Activated T-cell treated with anti-CD3 and anti-CD28 coated beads, Interleukin-2, amount 50 U/mL, for 48 hours (primary cell): ENCODE data around the gene USP27X.

Source experiments
- DNase-seq, 2 experiments: peaks; one replicate each; pipeline ENCODE4 v3.0.0-alpha.2; 2020

Gene USP27X

DNA sequence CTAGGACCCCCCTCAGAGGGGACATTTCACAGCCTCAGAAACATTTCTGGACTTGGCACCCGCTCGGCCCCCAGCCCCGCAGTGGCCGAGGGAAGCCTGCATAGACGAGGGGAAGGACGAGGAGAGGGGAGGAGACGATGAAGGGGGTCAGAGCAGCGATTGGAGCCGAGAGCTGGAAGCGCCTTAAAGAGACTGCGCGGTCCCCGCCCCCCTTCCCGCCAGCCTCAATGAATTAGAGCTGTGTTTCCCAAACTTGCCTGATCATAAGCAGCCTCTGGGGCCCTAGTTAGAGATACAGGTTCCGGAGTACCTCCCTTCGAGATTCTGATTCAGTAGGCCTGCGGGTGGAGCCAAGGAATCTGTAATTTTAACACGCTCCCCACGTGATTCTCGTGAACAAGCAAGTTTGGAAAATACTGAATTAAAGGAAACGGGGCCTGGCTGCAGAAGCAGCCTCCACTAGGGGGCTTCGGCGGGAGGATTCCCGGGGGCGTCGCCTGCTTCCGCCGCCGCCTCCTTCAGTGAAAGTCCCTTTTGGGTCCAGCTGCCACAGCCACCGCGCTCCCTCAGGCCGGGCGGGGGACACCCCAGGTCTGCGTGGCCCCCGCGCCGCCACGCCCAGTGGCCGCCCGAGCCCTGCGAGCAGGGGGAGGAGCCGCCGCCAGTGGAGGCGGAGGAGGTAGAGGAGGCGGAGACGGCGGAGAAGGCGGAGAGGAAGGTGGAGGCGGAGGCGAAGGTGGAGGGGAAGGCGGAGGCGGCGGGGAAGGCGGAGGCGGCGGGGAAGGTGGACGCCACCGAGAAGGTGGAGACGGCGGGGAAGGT, at the start of gene USP27X:
TSS of gene USP27X (plus strand) at position 651 of the 822 bp plus-strand sequence. CDS start 824 bp downstream, outside the sequence.
- DNase-seq, result peak; percentile 71 to 75

- DNase-seq, result peak in 1 of 2 experiments; percentile 27
Measured at GRCh38 chrX:49838374-49838773, 40.9 kb upstream of the USP27X start.

GRCh38 chrX:49840679-49841078, 38.6 kb upstream of the USP27X start:
- peak; percentile 53 to 63 for DNase-seq

- DNase-seq, result no peak
Measured at GRCh38 chrX:49842621-49843020, 36.7 kb upstream of the USP27X start.

DNA sequence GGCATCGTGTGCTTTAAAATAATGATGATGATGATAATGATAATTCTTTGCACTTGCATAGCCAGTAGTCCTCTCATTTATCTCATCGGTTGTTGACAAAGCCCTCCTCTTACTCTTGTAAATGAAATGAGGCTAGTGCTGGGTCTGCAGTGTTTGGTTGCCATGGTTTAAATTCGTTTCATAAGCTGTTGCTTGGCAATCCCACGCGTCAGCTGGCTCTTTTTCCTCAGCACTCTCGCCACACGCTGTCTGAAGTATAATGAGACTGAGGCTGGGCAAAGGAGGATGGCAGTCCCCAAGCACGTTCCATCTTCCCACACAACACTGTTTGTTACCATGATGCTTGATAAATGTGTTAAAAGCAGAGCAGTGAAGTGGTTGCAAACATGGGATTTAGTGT, 34.7 kb upstream of the USP27X start:
- DNase-seq, result no peak

GRCh38 chrX:49845701-49846403, 33.4 kb upstream of the USP27X start:
- DNase-seq, result no peak

- DNase-seq, result no peak
Measured at GRCh38 chrX:49846522-49846921, 32.8 kb upstream of the USP27X start.

DNA sequence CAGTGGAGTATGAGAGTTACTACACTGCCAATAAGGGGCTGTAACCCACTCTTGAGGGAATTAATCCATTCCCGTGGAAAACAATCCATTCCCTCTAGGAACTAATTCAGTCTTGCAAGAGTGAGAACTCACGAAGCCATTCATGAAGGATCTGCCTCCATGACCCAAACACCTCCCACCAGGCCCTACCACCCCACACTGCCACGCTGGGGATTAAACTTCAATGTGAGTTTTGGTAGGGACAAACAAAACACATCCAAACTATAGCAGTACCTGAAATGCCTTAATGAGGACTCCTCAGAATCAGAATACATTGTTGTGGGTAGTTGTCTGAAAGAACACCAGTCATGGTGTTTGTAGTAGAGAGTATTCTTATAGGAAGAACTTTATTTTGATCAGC, 31.0 kb upstream of the USP27X start:
- DNase-seq, result no peak

- no peak for DNase-seq
Measured at GRCh38 chrX:49850028-49850427, 29.3 kb upstream of the USP27X start.

- DNase-seq, result no peak
Measured at GRCh38 chrX:49853661-49854060, 25.6 kb upstream of the USP27X start.

GRCh38 chrX:49856819-49857218, 22.5 kb upstream of the USP27X start:
- no peak for DNase-seq

- DNase-seq, result no peak
Measured at GRCh38 chrX:49858341-49858740, 20.9 kb upstream of the USP27X start.

DNA sequence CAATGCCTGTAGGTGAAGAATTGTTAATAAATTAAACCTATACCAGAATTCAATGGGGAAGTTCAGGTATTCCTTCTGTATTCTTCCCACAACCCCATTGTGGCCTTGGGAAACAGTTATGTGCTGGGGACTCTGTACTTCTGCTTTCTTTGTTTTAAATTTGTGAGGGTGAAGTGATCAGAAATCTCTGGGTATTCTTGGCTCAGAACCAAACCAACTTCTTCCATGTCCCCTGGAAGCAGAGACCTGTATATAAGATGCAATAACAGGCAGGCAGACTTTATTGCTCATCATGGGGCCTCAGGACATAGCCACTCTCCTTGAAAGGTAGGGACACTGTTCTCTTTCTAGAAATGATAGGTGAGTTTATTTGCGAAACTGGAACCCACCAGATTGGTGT, 19.8 kb upstream of the USP27X start:
- no peak for DNase-seq

DNA sequence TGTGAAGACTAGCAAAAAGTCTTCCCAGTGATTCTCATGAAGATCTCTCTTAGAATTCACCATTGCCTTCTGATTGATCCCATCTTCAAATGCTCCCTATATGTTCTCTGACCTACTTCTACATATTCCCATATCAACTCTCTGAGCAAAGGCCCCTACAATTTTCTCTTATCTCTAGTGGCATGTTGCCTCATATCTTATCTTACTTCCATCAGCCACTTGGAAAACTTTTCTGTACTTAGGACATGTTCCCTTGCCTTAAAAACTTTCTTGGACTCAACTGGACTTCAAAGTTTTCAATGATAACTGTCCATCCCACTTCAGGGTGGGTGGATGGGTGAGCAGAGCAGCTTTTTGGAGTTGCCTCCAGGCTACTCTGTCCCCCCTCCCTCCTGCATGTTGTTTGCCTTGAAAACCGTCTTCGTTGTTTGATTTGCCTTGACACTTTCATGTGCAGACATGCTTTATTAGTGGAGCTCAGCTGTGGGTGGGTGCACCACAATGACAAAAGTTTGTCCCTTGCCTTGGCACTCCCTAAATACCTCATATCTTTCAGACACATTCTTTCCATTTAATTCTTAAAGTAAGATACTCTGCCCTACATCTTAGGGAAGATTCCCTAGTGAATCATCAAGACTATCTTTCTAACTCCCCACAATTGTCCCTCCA, 18.3 kb upstream of the USP27X start:
- DNase-seq, result no peak

- no peak for DNase-seq
Measured at GRCh38 chrX:49862093-49862492, 17.2 kb upstream of the USP27X start.

GRCh38 chrX:49868739-49869138, 10.5 kb upstream of the USP27X start:
- no peak for DNase-seq

DNA sequence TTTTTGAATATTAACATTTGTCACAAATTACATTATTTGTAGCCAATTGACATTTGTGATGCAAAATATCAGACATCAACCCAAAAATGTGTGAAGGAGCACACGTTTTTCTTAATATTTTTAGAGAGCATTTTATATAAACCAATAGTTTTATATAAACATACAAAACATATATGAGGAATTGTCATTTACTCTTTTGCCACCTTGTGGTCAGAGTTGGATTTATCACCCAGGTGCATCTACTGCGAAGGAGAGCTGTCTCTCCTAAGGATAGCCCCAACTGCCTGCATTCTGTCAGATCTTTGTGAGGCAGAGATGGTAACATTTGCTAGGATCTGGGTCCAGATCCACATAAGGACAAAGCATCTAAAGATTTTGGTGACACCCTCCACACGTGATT, 2.5 kb upstream of the USP27X start:
- peak in 1 of 2 experiments; percentile 18 for DNase-seq

DNA sequence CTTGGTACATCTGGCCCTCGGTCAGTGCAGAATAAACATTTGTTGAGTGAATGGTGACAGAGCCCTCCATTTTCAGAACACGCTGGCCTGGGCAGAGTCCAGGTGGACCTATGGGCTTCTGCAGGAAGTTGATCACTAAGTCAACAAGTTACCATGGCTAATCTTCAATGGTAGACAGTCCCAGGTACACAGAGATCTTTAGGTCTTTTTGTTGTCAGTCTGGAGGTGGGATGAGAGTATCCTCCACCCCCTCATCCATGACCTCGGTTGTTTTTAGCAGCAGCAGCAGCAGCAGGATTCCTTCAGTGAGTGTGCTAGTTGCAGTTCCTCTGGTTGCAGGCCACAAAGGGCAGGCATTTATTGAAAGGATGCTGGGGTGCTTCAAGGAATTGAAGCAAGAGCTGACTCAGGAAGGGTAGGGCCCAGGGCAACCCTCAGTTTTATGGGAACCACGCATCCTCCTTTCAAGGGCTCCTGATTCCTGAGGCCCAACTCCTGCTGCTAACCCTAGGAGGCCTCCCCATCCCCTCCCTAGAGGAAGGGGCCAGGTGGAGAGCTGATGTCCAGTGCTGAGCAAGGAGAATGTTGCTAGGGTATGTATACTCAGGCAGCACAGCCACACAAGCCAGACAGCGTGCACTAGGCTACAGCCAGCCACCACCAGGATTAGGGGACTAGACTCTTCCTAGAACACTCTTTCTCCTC, 1.7 kb upstream of the USP27X start:
- no peak for DNase-seq

- DNase-seq, result no peak
Measured at GRCh38 chrX:49878128-49878833, 1.0 kb upstream of the USP27X start.

DNA sequence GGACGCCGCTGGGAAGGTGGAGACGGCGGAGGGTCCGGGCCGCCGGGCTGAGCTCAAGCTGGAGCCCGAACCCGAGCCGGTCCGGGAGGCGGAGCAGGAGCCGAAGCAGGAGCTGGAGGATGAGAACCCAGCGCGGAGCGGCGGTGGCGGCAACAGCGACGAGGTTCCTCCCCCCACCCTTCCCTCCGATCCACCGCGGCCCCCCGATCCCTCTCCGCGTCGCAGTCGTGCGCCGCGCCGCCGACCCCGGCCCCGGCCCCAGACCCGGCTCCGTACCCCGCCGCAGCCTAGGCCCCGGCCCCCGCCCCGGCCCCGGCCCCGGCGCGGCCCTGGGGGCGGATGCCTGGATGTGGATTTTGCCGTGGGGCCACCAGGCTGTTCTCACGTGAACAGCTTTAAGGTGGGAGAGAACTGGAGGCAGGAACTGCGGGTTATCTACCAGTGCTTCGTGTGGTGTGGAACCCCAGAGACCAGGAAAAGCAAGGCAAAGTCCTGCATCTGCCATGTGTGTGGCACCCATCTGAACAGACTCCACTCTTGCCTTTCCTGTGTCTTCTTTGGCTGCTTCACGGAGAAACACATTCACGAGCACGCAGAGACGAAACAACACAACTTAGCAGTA, 483 bp downstream of the USP27X start:
- DNase-seq, result no peak

DNA sequence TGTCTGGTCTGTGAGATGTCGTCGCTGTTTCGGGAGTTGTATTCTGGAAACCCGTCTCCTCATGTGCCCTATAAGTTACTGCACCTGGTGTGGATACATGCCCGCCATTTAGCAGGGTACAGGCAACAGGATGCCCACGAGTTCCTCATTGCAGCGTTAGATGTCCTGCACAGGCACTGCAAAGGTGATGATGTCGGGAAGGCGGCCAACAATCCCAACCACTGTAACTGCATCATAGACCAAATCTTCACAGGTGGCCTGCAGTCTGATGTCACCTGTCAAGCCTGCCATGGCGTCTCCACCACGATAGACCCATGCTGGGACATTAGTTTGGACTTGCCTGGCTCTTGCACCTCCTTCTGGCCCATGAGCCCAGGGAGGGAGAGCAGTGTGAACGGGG, 1.4 kb downstream of the USP27X start:
- DNase-seq, result no peak

- peak; percentile 75 to 77 for DNase-seq
Measured at GRCh38 chrX:49884290-49884862, 5.1 kb downstream of the USP27X start.
